ENCODE results near the gene KRTAP1-1. TPM values are rescaled to one million over a fixed set of nuclear protein-coding genes. Genes with fewer than 3 reads are reported as not detected.

The KRTAP1-1 gene
- total RNA-seq, 3 donors from 2014 or later (not counting 1 experiment from before 2014, with no cell fraction given), result not detected

GRCh38 chr17:41018541-41018940 is 22.7 kb downstream of the KRTAP1-1 start:
- TF ChIP-seq CTCF (IDR thresholded peaks at IDR 0.05), result no peak
- no peak for DNase-seq
- Mint-ChIP-seq H3K4me3 (no peak overlapping the region), H3K27ac (no peak overlapping the region), H3K9me3 (no peaks in the 10 kb centered on the region), H3K36me3 (no peaks in the 10 kb centered on the region), H3K4me1 (no peaks in the 10 kb centered on the region), H3K27me3 (ENCODE audit: low read depth in 2 of 2) (peaks cover 16 to 18% of the 10 kb centered on the region in 2 donors)
- no peak for ATAC-seq
- H3K27me3 ChIP-seq (ENCODE audit: control insufficient read depth, insufficient read depth, low read length), result no peaks in the 10 kb centered on the region
- intact Hi-C loops (cut with micrococcal nuclease), result no loop called here
- H3K4me3 ChIP-seq (ENCODE audit: low read length), result no peak overlapping the region
- no peak overlapping the region for H3K27ac ChIP-seq (ENCODE audit: low read length)
- no peaks in the 10 kb centered on the region for H3K36me3 ChIP-seq (ENCODE audit: control insufficient read depth, insufficient read depth, low read length)
- H3K4me1 ChIP-seq (ENCODE audit: control insufficient read depth, insufficient read depth, low read length), result no peaks in the 10 kb centered on the region
- no peaks in the 10 kb centered on the region for H3K9me3 ChIP-seq (ENCODE audit: control insufficient read depth, insufficient read depth, low read length)
- 59% methylated on average over 3 of the region's 3 CpGs for WGBS (ENCODE audit: insufficient coverage)

- Histone ChIP-seq H3K27me3 (ENCODE audit: control insufficient read depth, insufficient read depth, low read length) (no peaks in the 10 kb centered on the region), H3K27ac (ENCODE audit: low read length) (no peak overlapping the region), H3K4me1 (ENCODE audit: control insufficient read depth, insufficient read depth, low read length) (no peaks in the 10 kb centered on the region), H3K9me3 (ENCODE audit: control insufficient read depth, insufficient read depth, low read length) (no peaks in the 10 kb centered on the region), H3K36me3 (ENCODE audit: control insufficient read depth, insufficient read depth, low read length) (no peaks in the 10 kb centered on the region), H3K4me3 (ENCODE audit: low read length) (no peak overlapping the region)
- ATAC-seq (no peak), DNase-seq (no peak)
- no peaks in the 10 kb centered on the region for H3K9me3 Mint-ChIP-seq
- peaks cover 13 to 17% of the 10 kb centered on the region in 2 donors for H3K27me3 Mint-ChIP-seq (ENCODE audit: low read depth in 2 of 2)
- no peak overlapping the region for H3K4me3 Mint-ChIP-seq
- H3K4me1 Mint-ChIP-seq, result no peaks in the 10 kb centered on the region
- no peak for TF ChIP-seq CTCF (IDR thresholded peaks at IDR 0.05)
- no peaks in the 10 kb centered on the region for H3K36me3 Mint-ChIP-seq
- 83% methylated on average over 13 of the region's 13 CpGs for WGBS (ENCODE audit: insufficient coverage)
- intact Hi-C loops (cut with micrococcal nuclease), result no loop called here
- H3K27ac Mint-ChIP-seq, result no peak overlapping the region
Observed at GRCh38 chr17:41016578-41017215, 24.6 kb downstream of the KRTAP1-1 start.

- H3K27ac Mint-ChIP-seq, result no peak overlapping the region
- WGBS (ENCODE audit: insufficient coverage), result 71% methylated on average over 6 of the region's 7 CpGs
- no peaks in the 10 kb centered on the region for H3K9me3 Mint-ChIP-seq
- peaks cover 19 to 24% of the 10 kb centered on the region in 2 donors for H3K27me3 Mint-ChIP-seq (ENCODE audit: low read depth in 2 of 2)
- Histone ChIP-seq H3K9me3 (ENCODE audit: control insufficient read depth, insufficient read depth, low read length) (no peaks in the 10 kb centered on the region), H3K27me3 (ENCODE audit: control insufficient read depth, insufficient read depth, low read length) (no peaks in the 10 kb centered on the region), H3K4me1 (ENCODE audit: control insufficient read depth, insufficient read depth, low read length) (no peaks in the 10 kb centered on the region), H3K36me3 (ENCODE audit: control insufficient read depth, insufficient read depth, low read length) (no peaks in the 10 kb centered on the region), H3K4me3 (ENCODE audit: low read length) (no peak overlapping the region), H3K27ac (ENCODE audit: low read length) (no peak overlapping the region)
- H3K36me3 Mint-ChIP-seq, result no peaks in the 10 kb centered on the region
- intact Hi-C loops (cut with micrococcal nuclease), result no loop called here
- H3K4me3 Mint-ChIP-seq, result no peak overlapping the region
- no peaks in the 10 kb centered on the region for H3K4me1 Mint-ChIP-seq
- TF ChIP-seq CTCF (IDR thresholded peaks at IDR 0.05), result no peak
- DNase-seq, result no peak
- no peak for ATAC-seq
Observed at GRCh38 chr17:41015454-41015853, 25.8 kb downstream of the KRTAP1-1 start.

GRCh38 chr17:41013606-41014005 is 27.6 kb downstream of the KRTAP1-1 start:
- H3K4me3 ChIP-seq (ENCODE audit: low read length), result no peak overlapping the region
- no peak overlapping the region for H3K27ac Mint-ChIP-seq
- H3K27ac ChIP-seq (ENCODE audit: low read length), result no peak overlapping the region
- no peaks in the 10 kb centered on the region for H3K4me1 ChIP-seq (ENCODE audit: control insufficient read depth, insufficient read depth, low read length)
- H3K4me1 Mint-ChIP-seq, result no peaks in the 10 kb centered on the region
- no peak for TF ChIP-seq CTCF (IDR thresholded peaks at IDR 0.05)
- no peak overlapping the region for H3K4me3 Mint-ChIP-seq
- H3K36me3 ChIP-seq (ENCODE audit: control insufficient read depth, insufficient read depth, low read length), result no peaks in the 10 kb centered on the region
- H3K27me3 Mint-ChIP-seq (ENCODE audit: low read depth in 2 of 2), result peaks cover 22 to 24% of the 10 kb centered on the region in 2 donors
- 76% methylated on average over 1 of the region's 1 CpG for WGBS (ENCODE audit: insufficient coverage)
- no peaks in the 10 kb centered on the region for H3K9me3 Mint-ChIP-seq
- DNase-seq (no peak), ATAC-seq (no peak)
- no peaks in the 10 kb centered on the region for H3K36me3 Mint-ChIP-seq
- H3K9me3 ChIP-seq (ENCODE audit: control insufficient read depth, insufficient read depth, low read length), result no peaks in the 10 kb centered on the region
- H3K27me3 ChIP-seq (ENCODE audit: control insufficient read depth, insufficient read depth, low read length), result no peaks in the 10 kb centered on the region
- intact Hi-C loops (cut with micrococcal nuclease), result no loop called here
